Measurements from ENCODE around the gene LCAT. TPM values are rescaled to one million over a fixed set of nuclear protein-coding genes. Genes with fewer than 3 reads are reported as not detected.

The LCAT gene
- total RNA-seq, 1 donor from 2014 or later = 22.0 TPM

DNA sequence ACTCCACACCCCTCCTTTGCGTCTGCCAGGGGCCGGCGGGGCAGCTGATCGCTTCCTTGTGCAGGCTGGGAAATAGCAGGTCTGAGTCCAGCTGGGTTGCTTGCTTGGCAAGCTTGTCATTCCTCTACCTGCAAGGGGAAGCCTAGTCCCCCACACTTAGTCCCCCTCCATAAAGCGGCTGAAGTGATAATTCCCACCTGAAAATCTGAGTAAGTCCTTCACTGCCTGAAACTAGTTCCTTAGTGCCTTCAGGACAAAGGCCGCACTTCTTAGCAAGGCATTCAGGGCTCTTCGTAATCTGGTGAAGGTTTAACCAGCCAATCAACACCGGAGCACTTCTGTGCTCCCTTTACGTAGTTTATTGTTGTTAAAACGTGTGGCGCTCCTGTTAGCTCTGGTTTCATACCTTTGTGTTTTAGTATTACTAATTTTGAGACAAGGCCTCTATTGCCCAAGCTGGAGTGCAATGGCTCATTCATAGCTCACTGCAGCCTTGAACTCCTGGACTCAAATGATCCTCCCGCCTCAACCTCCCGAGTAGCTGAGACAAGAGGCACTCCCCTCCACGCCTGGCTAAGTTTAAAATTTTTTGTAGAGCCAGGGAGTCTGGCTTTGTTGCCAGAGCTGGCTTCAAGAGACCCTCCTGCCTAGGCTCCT is 50.0 kb downstream of the LCAT start:
- H3K9me3 Mint-ChIP-seq = no peaks in the 10 kb centered on the region
- H3K36me3 Mint-ChIP-seq (ENCODE audit: low read depth) = no peaks in the 10 kb centered on the region
- peaks cover 21% of the 10 kb centered on the region for H3K4me1 Mint-ChIP-seq (ENCODE audit: low read depth)
- peak overlapping the region; percentile 91 for H3K27ac Mint-ChIP-seq
- peak overlapping the region; percentile 97 for H3K4me3 Mint-ChIP-seq (ENCODE audit: low read depth)
- DNase-seq (ENCODE audit: low spot score) = no peak
- intact Hi-C loops (cut with micrococcal nuclease) = loop anchor here (2.0 kb wide), 1 partner anchor 41 kb away; no protein-coding TSS in a partner anchor
- no peaks in the 10 kb centered on the region for H3K27me3 Mint-ChIP-seq (ENCODE audit: low read depth)

DNA sequence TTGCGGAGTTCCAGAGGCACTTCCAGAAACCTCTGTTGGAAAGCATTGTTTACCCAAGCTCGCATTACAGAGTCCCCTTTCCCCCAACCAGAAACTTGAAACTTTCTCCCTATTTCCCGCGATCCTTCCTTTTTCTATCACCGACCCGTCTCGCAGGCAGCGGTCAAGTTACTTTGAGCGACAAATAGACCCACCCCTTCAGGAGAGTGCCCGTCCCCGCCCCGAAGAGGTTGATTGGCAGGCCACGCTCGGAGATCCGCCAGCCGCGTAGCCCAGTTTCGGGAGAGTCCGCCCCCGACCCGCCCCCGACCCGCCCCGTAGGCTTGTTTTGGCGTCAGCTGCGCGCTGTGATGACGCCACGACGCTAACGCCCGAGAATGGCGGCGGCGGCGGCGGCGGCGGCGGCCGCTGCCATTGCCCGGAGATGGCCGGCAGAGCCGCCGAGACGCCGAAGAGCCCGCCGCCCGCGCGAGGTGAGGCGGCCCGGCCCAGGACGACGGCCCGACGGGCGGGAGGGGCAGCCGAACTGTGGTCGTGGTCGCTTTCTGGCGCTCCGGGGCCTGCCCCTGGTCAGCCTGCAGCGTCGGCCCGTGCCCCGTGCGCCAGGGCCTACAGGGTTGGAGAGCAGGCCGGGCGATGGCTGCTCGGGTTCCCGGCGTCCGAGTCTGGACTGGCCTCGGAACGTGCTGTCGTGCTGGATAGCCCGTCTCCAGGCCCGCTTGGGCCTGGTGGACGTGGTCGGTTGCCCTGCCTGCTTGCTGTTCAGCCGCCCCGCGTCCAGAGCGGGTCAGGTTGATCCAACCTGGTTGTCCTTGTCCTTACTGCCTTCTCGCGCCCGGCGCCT is 50.8 kb downstream of the LCAT start, which contains the start of gene PSKH1:
Gene PSKH1, plus strand, starts transcription at position 356 of the 844 bp plus-strand sequence. CDS start 15,496 bp downstream, outside the sequence.
- H3K9me3 Mint-ChIP-seq = no peaks in the 10 kb centered on the region
- H3K4me1 Mint-ChIP-seq (ENCODE audit: low read depth) = peaks cover 19% of the 10 kb centered on the region
- no peaks in the 10 kb centered on the region for H3K36me3 Mint-ChIP-seq (ENCODE audit: low read depth)
- peak within 1 kb of the TSS; percentile 97 for H3K4me3 Mint-ChIP-seq (ENCODE audit: low read depth)
- H3K27ac Mint-ChIP-seq = peak within 1 kb of the TSS; percentile 91
- intact Hi-C loops (cut with micrococcal nuclease) = loop anchor here (2.0 kb wide), 1 partner anchor 42 kb away; no protein-coding TSS in a partner anchor
- H3K27me3 Mint-ChIP-seq (ENCODE audit: low read depth) = no peaks in the 10 kb centered on the region
- peak; percentile 90 for DNase-seq (ENCODE audit: low spot score)

DNA sequence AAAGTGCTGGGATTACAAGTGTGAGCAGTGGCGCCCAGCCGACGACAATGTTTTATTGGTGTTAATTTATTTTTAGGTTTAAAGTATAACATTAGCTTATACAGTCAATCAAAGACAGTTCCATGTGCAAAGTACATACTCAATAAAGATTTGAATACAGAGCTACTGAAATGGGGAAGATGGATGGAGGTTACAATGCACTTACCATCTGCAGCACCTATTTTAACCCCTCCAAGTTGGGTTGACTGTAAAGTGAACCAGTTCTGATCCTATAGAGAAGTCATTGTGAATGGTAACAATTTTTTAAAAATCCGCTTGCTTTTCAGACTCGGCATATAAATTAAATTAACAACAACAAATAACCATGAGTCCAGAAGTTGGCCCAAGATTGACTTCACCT is 51.5 kb downstream of the LCAT start:
- no peaks in the 10 kb centered on the region for H3K27me3 Mint-ChIP-seq (ENCODE audit: low read depth)
- H3K9me3 Mint-ChIP-seq = no peaks in the 10 kb centered on the region
- no peak for DNase-seq (ENCODE audit: low spot score)
- no peaks in the 10 kb centered on the region for H3K36me3 Mint-ChIP-seq (ENCODE audit: low read depth)
- H3K4me1 Mint-ChIP-seq (ENCODE audit: low read depth) = peaks cover 19% of the 10 kb centered on the region
- peak overlapping the region; percentile 84 for H3K4me3 Mint-ChIP-seq (ENCODE audit: low read depth)
- intact Hi-C loops (cut with micrococcal nuclease) = loop anchor here (2.0 kb wide), 1 partner anchor 42 kb away; no protein-coding TSS in a partner anchor
- H3K27ac Mint-ChIP-seq = peak overlapping the region; percentile 75

Other genes with a start within 250 kb of the LCAT start
- 17.0 and 18.3 TPM in 2 replicates for gene GFOD2, start 224.8 kb downstream of the LCAT start, total RNA-seq
- gene RANBP10, start 137.6 kb downstream of the LCAT start, total RNA-seq = 16.5 and 17.3 TPM in 2 replicates
- 0.51 and 1.0 TPM in 2 replicates for gene TSNAXIP1, start 137.2 kb downstream of the LCAT start, total RNA-seq
- 43.0 and 45.1 TPM in 2 replicates for gene THAP11, start 101.8 kb downstream of the LCAT start, total RNA-seq
- 165 and 177 TPM in 2 replicates for gene NUTF2, start 97.2 kb downstream of the LCAT start, total RNA-seq
- gene CENPT, start 96.4 kb downstream of the LCAT start, total RNA-seq = 38.6 and 50.1 TPM in 2 replicates
- gene EDC4, start 71.1 kb downstream of the LCAT start, total RNA-seq = 102 and 105 TPM in 2 replicates
- gene NRN1L, start 59.2 kb downstream of the LCAT start, total RNA-seq = not detected in 2 replicates
- 15.5 and 16.5 TPM in 2 replicates for gene PSKH1, start 50.9 kb downstream of the LCAT start, total RNA-seq
- 5.6 and 6.0 TPM in 2 replicates for gene CTRL, start 12.3 kb downstream of the LCAT start, total RNA-seq
- gene PSMB10, start 7.3 kb downstream of the LCAT start, total RNA-seq = 238 and 243 TPM in 2 replicates
- 46.2 and 47.1 TPM in 2 replicates for gene SLC12A4, start 24.5 kb upstream of the LCAT start, total RNA-seq
- gene DPEP3, start 36.4 kb upstream of the LCAT start, total RNA-seq = not detected in 2 replicates
- 3.7 and 4.3 TPM in 2 replicates for gene DPEP2, start 55.4 kb upstream of the LCAT start, total RNA-seq
- not detected in 2 replicates for gene DPEP2NB, start 71.8 kb upstream of the LCAT start, total RNA-seq
- 19.3 TPM in 2 replicates for gene DDX28, start 79.1 kb upstream of the LCAT start, total RNA-seq
- 31.2 and 34.3 TPM in 2 replicates for gene DUS2, start 79.2 kb upstream of the LCAT start, total RNA-seq
- 136 and 146 TPM in 2 replicates for gene NFATC3, start 141.2 kb upstream of the LCAT start, total RNA-seq

All from activated T-helper 2 cell treated with anti-CD3 and anti-CD28 coated beads, Interferon-gamma antibody, Interleukin-2, Interleukin-4, amounts not matched to agents 10 μg/mL and 5 μg/mL and 100 μg/mL, durations not matched to agents 14 hours and 24 hours and 36 hours (primary cell).